Measurements from ENCODE around the gene CACFD1.

GRCh38 chr9:133452562-133452961 is 7.2 kb upstream of the CACFD1 start:
- TF ChIP-seq CTCF (IDR thresholded peaks at IDR 0.05) (no peak), POLR2A (IDR thresholded peaks at IDR 0.05) (no peak)

Data from Peyer's patch (tissue), 4 donors.